ENCODE data around the gene PRR23E.

Gene PRR23E

GRCh38 chr3:127206154-127206553, 13.2 kb downstream of the PRR23E start (continued):
- no peak for TF ChIP-seq ZNF280C (tag by site-specific recombination; IDR thresholded peaks at IDR 0.05)

- H3K4me1 ChIP-seq (ENCODE audit: control insufficient read depth, insufficient read depth, low read length), result no peaks in the 10 kb centered on the region
- ChIA-PET POLR2A (no interaction called here), CTCF (no interaction called here)
- H3K9me3 ChIP-seq (ENCODE audit: control insufficient read depth, insufficient read depth, low read depth, low read length), result no peaks in the 10 kb centered on the region
- TF ChIP-seq, protein P1, sequence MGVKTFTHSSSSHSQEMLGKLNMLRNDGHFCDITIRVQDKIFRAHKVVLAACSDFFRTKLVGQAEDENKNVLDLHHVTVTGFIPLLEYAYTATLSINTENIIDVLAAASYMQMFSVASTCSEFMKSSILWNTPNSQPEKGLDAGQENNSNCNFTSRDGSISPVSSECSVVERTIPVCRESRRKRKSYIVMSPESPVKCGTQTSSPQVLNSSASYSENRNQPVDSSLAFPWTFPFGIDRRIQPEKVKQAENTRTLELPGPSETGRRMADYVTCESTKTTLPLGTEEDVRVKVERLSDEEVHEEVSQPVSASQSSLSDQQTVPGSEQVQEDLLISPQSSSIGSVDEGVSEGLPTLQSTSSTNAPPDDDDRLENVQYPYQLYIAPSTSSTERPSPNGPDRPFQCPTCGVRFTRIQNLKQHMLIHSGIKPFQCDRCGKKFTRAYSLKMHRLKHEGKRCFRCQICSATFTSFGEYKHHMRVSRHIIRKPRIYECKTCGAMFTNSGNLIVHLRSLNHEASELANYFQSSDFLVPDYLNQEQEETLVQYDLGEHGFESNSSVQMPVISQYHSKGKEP (tag by site-specific recombination; IDR thresholded peaks at IDR 0.05), result no peak
- TF ChIP-seq, protein P2, sequence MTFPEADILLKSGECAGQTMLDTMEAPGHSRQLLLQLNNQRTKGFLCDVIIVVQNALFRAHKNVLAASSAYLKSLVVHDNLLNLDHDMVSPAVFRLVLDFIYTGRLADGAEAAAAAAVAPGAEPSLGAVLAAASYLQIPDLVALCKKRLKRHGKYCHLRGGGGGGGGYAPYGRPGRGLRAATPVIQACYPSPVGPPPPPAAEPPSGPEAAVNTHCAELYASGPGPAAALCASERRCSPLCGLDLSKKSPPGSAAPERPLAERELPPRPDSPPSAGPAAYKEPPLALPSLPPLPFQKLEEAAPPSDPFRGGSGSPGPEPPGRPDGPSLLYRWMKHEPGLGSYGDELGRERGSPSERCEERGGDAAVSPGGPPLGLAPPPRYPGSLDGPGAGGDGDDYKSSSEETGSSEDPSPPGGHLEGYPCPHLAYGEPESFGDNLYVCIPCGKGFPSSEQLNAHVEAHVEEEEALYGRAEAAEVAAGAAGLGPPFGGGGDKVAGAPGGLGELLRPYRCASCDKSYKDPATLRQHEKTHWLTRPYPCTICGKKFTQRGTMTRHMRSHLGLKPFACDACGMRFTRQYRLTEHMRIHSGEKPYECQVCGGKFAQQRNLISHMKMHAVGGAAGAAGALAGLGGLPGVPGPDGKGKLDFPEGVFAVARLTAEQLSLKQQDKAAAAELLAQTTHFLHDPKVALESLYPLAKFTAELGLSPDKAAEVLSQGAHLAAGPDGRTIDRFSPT (tag by site-specific recombination; IDR thresholded peaks at IDR 0.05), result no peak
- no peak for TF ChIP-seq ZNF292 (tag by site-specific recombination; IDR thresholded peaks at IDR 0.05; ENCODE audit: borderline replicate concordance, low read depth)
- no peak for TF ChIP-seq ZNF341 (tag by site-specific recombination; IDR thresholded peaks at IDR 0.05; ENCODE audit: low read depth)
- no peak for TF ChIP-seq ZXDB (tag by site-specific recombination; IDR thresholded peaks at IDR 0.05)
- no peak for TF ChIP-seq ZNF10 (tag by site-specific recombination; IDR thresholded peaks at IDR 0.05)
- TF ChIP-seq ZNF280C (tag by site-specific recombination; IDR thresholded peaks at IDR 0.05), result no peak
- no peak for TF ChIP-seq ZNF132 (tag by site-specific recombination; IDR thresholded peaks at IDR 0.05; ENCODE audit: borderline replicate concordance)
- no peak for TF ChIP-seq ZNF585B (tag by site-specific recombination; IDR thresholded peaks at IDR 0.05)
- TF ChIP-seq, protein P3, sequence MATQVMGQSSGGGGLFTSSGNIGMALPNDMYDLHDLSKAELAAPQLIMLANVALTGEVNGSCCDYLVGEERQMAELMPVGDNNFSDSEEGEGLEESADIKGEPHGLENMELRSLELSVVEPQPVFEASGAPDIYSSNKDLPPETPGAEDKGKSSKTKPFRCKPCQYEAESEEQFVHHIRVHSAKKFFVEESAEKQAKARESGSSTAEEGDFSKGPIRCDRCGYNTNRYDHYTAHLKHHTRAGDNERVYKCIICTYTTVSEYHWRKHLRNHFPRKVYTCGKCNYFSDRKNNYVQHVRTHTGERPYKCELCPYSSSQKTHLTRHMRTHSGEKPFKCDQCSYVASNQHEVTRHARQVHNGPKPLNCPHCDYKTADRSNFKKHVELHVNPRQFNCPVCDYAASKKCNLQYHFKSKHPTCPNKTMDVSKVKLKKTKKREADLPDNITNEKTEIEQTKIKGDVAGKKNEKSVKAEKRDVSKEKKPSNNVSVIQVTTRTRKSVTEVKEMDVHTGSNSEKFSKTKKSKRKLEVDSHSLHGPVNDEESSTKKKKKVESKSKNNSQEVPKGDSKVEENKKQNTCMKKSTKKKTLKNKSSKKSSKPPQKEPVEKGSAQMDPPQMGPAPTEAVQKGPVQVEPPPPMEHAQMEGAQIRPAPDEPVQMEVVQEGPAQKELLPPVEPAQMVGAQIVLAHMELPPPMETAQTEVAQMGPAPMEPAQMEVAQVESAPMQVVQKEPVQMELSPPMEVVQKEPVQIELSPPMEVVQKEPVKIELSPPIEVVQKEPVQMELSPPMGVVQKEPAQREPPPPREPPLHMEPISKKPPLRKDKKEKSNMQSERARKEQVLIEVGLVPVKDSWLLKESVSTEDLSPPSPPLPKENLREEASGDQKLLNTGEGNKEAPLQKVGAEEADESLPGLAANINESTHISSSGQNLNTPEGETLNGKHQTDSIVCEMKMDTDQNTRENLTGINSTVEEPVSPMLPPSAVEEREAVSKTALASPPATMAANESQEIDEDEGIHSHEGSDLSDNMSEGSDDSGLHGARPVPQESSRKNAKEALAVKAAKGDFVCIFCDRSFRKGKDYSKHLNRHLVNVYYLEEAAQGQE (tag by site-specific recombination; IDR thresholded peaks at IDR 0.05), result no peak
- no peak overlapping the region for H3K27ac ChIP-seq (ENCODE audit: extremely low read depth, low read depth, low read length)
- no peaks in the 10 kb centered on the region for H3K36me3 ChIP-seq (ENCODE audit: control insufficient read depth in 2 of 2, insufficient read depth in 1 of 2, low read length in 2 of 2)
- H3K4me3 ChIP-seq (ENCODE audit: low read depth, low read length), result no peak overlapping the region
Measured at GRCh38 chr3:127206611-127207516, 13.9 kb downstream of the PRR23E start.

Measured in HEK293 (cell line).